ENCODE measurements around the gene GMDS. TPM values are rescaled to one million over a fixed set of nuclear protein-coding genes. Genes with fewer than 3 reads are reported as not detected.

Gene GMDS
- total and polyA plus RNA-seq, 2 donors (not counting 1 experiment from before 2014, with no cell fraction given) = 12.7 to 34.5 TPM

GRCh38 chr6:1609041-1609647, 636.3 kb downstream of the GMDS start:
- Histone ChIP-seq H3K79me2 (ENCODE audit: control insufficient read depth, insufficient read depth, low read length) (peaks cover 2% of the 10 kb centered on the region), H2AFZ (ENCODE audit: low read length) (peak overlapping the region; percentile 41), H3K4me3 (replicated peaks in 1 of 4; ENCODE audit: control extremely low read depth in 1 of 4, insufficient read depth in 1 of 4, low read depth in 3 of 4, low read length in 4 of 4) (peak overlapping the region in 3 of 4 experiments; percentile 34 to 67 (median 36)), H3K27ac (ENCODE audit: insufficient read depth, low read length) (no peak overlapping the region), H3K9me3 (ENCODE audit: control insufficient read depth, insufficient read depth, low read depth, low read length) (no peaks in the 10 kb centered on the region), H4K20me1 (ENCODE audit: control insufficient read depth, extremely low read depth, insufficient read depth, low read length) (no peaks in the 10 kb centered on the region), H3K4me2 (ENCODE audit: extremely low read depth, insufficient read depth, low read length) (peak overlapping the region; percentile 68), H3K27me3 (ENCODE audit: control insufficient read depth, insufficient read depth, low read length) (peaks cover 50% of the 10 kb centered on the region), H3K4me1 (ENCODE audit: control insufficient read depth, extremely low read depth, insufficient read depth, low read length) (peaks cover 4% of the 10 kb centered on the region), H3K9ac (ENCODE audit: insufficient read depth, low read length) (peak overlapping the region; percentile 53), H3K36me3 (ENCODE audit: control insufficient read depth, insufficient read depth, low read length) (no peaks in the 10 kb centered on the region)
- DNase-seq (ENCODE audit: low read depth in 2 of 2) = no peak
- TF ChIP-seq EZH2 (IDR thresholded peaks at IDR 0.05; ENCODE audit: low read length, missing control alignments) = no peak
- TF ChIP-seq CTCF (conservative IDR thresholded peaks at IDR 0.05 in 1 of 2, IDR thresholded peaks at IDR 0.05 in 1 of 2; ENCODE audit: low read depth in 1 of 2, low read length in 2 of 2) = no peak

GRCh38 chr6:1608222-1609040, 637.0 kb downstream of the GMDS start:
- H3K79me2 ChIP-seq (ENCODE audit: control insufficient read depth, insufficient read depth, low read length) = peaks cover 2% of the 10 kb centered on the region
- no peak overlapping the region for H3K9ac ChIP-seq (ENCODE audit: insufficient read depth, low read length)
- H3K9me3 ChIP-seq (ENCODE audit: control insufficient read depth, insufficient read depth, low read depth, low read length) = no peaks in the 10 kb centered on the region
- no peaks in the 10 kb centered on the region for H4K20me1 ChIP-seq (ENCODE audit: control insufficient read depth, extremely low read depth, insufficient read depth, low read length)
- peak overlapping the region; percentile 68 for H3K4me2 ChIP-seq (ENCODE audit: extremely low read depth, insufficient read depth, low read length)
- peaks cover 4% of the 10 kb centered on the region for H3K4me1 ChIP-seq (ENCODE audit: control insufficient read depth, extremely low read depth, insufficient read depth, low read length)
- H3K27ac ChIP-seq (ENCODE audit: insufficient read depth, low read length) = no peak overlapping the region
- H3K4me3 ChIP-seq (replicated peaks in 1 of 4; ENCODE audit: control extremely low read depth in 1 of 4, insufficient read depth in 1 of 4, low read depth in 3 of 4, low read length in 4 of 4) = no peak overlapping the region
- no peaks in the 10 kb centered on the region for H3K36me3 ChIP-seq (ENCODE audit: control insufficient read depth, insufficient read depth, low read length)
- peaks cover 57% of the 10 kb centered on the region for H3K27me3 ChIP-seq (ENCODE audit: control insufficient read depth, insufficient read depth, low read length)
- TF ChIP-seq EZH2 (IDR thresholded peaks at IDR 0.05; ENCODE audit: low read length, missing control alignments) = peak; percentile 80
- TF ChIP-seq CTCF (conservative IDR thresholded peaks at IDR 0.05 in 1 of 2, IDR thresholded peaks at IDR 0.05 in 1 of 2; ENCODE audit: low read depth in 1 of 2, low read length in 2 of 2) = no peak
- no peak overlapping the region for H2AFZ ChIP-seq (ENCODE audit: low read length)
- peak in 1 of 2 donors; percentile 28 for DNase-seq (ENCODE audit: low read depth in 2 of 2)

GRCh38 chr6:1607516-1608221, 637.7 kb downstream of the GMDS start:
- no peak overlapping the region for H3K4me3 ChIP-seq (replicated peaks in 1 of 4; ENCODE audit: control extremely low read depth in 1 of 4, insufficient read depth in 1 of 4, low read depth in 3 of 4, low read length in 4 of 4)
- peaks cover 2% of the 10 kb centered on the region for H3K79me2 ChIP-seq (ENCODE audit: control insufficient read depth, insufficient read depth, low read length)
- H3K4me1 ChIP-seq (ENCODE audit: control insufficient read depth, extremely low read depth, insufficient read depth, low read length) = peaks cover 4% of the 10 kb centered on the region
- no peak overlapping the region for H3K27ac ChIP-seq (ENCODE audit: insufficient read depth, low read length)
- no peaks in the 10 kb centered on the region for H3K36me3 ChIP-seq (ENCODE audit: control insufficient read depth, insufficient read depth, low read length)
- TF ChIP-seq EZH2 (IDR thresholded peaks at IDR 0.05; ENCODE audit: low read length, missing control alignments) (no peak), CTCF (conservative IDR thresholded peaks at IDR 0.05 in 1 of 2, IDR thresholded peaks at IDR 0.05 in 1 of 2; ENCODE audit: low read depth in 1 of 2, low read length in 2 of 2) (no peak)
- peak overlapping the region; percentile 13 for H3K4me2 ChIP-seq (ENCODE audit: extremely low read depth, insufficient read depth, low read length)
- DNase-seq (ENCODE audit: low read depth in 2 of 2) = no peak
- H3K9ac ChIP-seq (ENCODE audit: insufficient read depth, low read length) = no peak overlapping the region
- no peaks in the 10 kb centered on the region for H3K9me3 ChIP-seq (ENCODE audit: control insufficient read depth, insufficient read depth, low read depth, low read length)
- no peaks in the 10 kb centered on the region for H4K20me1 ChIP-seq (ENCODE audit: control insufficient read depth, extremely low read depth, insufficient read depth, low read length)
- peaks cover 58% of the 10 kb centered on the region for H3K27me3 ChIP-seq (ENCODE audit: control insufficient read depth, insufficient read depth, low read length)
- no peak overlapping the region for H2AFZ ChIP-seq (ENCODE audit: low read length)

Measured in fibroblast of lung (primary cell).